ENCODE data around the gene PRCC.

The PRCC gene

DNA sequence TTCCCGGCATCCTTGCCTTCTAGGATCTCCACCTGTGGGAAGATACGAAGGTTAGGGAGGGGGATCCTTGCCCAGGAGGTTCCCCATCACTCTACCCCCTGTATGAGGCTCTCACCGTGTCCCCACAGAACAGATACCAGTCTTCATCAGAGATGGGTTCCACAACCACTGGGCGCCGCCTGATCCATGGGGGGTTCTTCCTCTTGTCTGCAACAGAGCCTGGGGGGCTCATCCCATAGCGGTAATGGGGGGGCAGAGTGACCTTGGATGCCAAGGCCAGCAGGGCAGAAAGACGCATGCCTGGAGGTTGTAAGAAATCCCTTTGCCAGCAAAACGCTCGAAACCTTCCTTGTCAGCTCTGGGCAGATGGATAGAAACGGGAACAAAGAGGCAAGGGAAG is 28.9 kb upstream of the PRCC start:
- no peak for DNase-seq (ENCODE audit: extremely low spot score)
- CTCF ChIA-PET, result interaction anchor here (0.8 to 1.1 kb wide), 3 partner anchors 12 to 122 kb away, joined by 3 to 4 read pairs (median 4); no protein-coding TSS in a partner anchor
- POLR2A ChIA-PET, result interaction anchor here (3.5 to 3.9 kb wide), 2 partner anchors 9 to 29 kb away, joined by 103 to 123 read pairs; partner anchors contain the start of genes ISG20L2, METTL25B and PRCC
- TF ChIP-seq ELF4 (IDR thresholded peaks at IDR 0.05), result no peak
- no peak for TF ChIP-seq FOXK2 (IDR thresholded peaks at IDR 0.05)
- TF ChIP-seq ARNT (IDR thresholded peaks at IDR 0.05), result no peak
- no peak for TF ChIP-seq LEF1 (IDR thresholded peaks at IDR 0.05; ENCODE audit: borderline replicate concordance)
- no peak for TF ChIP-seq HDGF (IDR thresholded peaks at IDR 0.05; ENCODE audit: borderline replicate concordance)
- TF ChIP-seq CTBP1 (IDR thresholded peaks at IDR 0.05; ENCODE audit: borderline replicate concordance), result no peak
- TF ChIP-seq FOXM1 (IDR thresholded peaks at IDR 0.05; ENCODE audit: borderline replicate concordance), result no peak
- TF ChIP-seq L3MBTL2 (conservative IDR thresholded peaks at IDR 0.05), result no peak
- TF ChIP-seq NFRKB (IDR thresholded peaks at IDR 0.05), result no peak
- no peak for TF ChIP-seq FOXA1 (IDR thresholded peaks at IDR 0.05)

DNA sequence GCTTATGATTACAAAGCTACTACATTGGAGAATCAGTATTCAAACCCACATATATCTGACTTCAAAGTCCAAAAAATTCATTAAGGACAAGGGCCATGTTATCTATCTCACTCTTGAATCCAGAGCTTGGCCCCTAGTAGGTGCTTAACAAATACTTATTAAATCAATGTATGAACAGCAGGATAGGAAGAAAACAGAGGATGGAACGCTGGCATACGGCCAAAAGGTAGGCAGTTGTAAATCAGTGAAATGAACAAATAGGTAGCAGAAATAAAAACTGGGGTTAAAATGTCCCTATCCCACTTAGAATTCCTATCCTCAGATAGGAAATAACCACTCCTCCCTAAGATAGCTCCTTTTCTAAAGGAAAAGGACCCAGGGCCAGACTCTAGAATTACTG is 28.4 kb upstream of the PRCC start:
- DNase-seq (ENCODE audit: extremely low spot score), result no peak
- ChIA-PET POLR2A (interaction anchor here (3.5 to 3.9 kb wide), 2 partner anchors 10 to 29 kb away, joined by 103 to 123 read pairs; partner anchors contain the start of genes ISG20L2, METTL25B and PRCC), CTCF (interaction anchor here (0.7 to 1.1 kb wide), 4 partner anchors 13 to 181 kb away, joined by 3 to 4 read pairs (median 4); no protein-coding TSS in a partner anchor)
- no peak for TF ChIP-seq CTBP1 (IDR thresholded peaks at IDR 0.05; ENCODE audit: borderline replicate concordance)
- TF ChIP-seq NFRKB (IDR thresholded peaks at IDR 0.05), result no peak
- no peak for TF ChIP-seq ARNT (IDR thresholded peaks at IDR 0.05)
- no peak for TF ChIP-seq FOXM1 (IDR thresholded peaks at IDR 0.05; ENCODE audit: borderline replicate concordance)
- no peak for TF ChIP-seq HDGF (IDR thresholded peaks at IDR 0.05; ENCODE audit: borderline replicate concordance)
- no peak for TF ChIP-seq ELF4 (IDR thresholded peaks at IDR 0.05)

DNA sequence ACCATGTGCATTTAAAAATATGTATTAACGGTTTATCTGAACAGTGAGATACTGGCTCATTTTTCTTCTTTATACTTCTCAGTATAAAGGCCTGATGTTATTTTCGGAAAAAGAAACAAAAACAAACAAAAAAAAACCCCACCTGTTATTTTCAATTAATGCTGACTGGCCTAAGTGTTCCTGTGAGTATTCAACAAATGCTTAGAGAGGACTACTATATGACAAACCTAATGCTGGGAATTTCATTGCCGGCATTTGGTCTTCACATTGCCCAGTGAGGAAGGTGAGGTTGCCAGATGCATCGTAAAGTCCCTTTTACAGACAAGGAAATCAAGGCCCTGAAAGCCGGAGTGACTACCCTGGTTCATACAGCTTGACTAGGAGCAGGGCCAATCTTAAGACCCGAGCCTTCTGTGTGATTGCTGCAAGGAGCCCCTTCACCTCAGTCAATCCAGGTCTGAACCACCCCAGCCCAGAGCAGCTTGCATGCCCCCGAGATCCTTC is 27.0 kb upstream of the PRCC start:
- TF ChIP-seq TARDBP (IDR thresholded peaks at IDR 0.05), result no peak
- DNase-seq (ENCODE audit: extremely low spot score), result no peak
- POLR2A ChIA-PET, result interaction anchor here (1.0 to 3.9 kb wide), 6 partner anchors 11 to 51 kb away, joined by 3 to 123 read pairs (median 32); partner anchors contain the start of genes HDGF, ISG20L2, METTL25B and PRCC
- CTCF ChIA-PET, result interaction anchor here (0.7 to 2.2 kb wide), 4 partner anchors 14 to 186 kb away, joined by 3 to 12 read pairs (median 6); no protein-coding TSS in a partner anchor

DNA sequence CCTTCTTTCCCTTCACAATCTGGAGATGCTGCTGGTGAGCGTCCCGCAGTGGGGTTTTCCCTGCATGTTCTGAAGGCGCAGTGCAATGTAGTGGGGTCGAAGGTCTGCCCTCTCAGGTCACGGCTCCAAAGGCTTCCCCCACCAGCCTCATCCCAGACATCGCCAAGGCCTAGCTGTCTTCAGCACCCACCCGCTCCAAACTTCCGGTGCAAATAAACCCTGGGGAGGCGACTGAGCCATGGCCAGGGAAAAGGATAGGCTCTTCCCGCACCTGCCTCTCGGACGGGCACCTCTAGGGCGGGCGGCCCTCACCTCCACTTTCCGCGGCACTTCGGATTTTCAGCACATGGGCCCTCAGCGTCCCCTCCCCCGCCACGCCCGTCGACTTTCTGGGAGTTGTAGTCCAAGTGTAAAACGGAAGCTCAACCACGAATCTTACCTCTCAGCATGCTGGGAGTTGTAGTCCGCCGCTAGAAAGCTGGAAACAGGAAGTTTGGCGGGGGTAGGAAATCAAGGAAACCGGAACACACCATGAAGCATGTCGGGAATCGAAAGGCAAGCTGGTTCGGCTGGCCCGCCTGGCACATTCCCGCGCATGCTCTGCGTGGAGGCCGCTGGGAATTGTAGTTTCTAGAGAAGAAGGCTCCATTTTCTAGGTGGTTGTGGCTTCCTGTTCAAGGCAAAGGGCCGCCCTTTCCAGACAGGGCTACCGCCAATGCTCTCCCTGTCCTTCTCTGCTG is 26.4 kb upstream of the PRCC start, which contains the start of gene MRPL24:
MRPL24 (minus strand) TSS at position 348 of the 740 bp plus-strand sequence. CDS start 2,384 bp downstream, outside the sequence.
- DNase-seq (ENCODE audit: extremely low spot score), result peak; percentile 98
- no peak for TF ChIP-seq FOXM1 (IDR thresholded peaks at IDR 0.05; ENCODE audit: borderline replicate concordance)
- no peak for TF ChIP-seq CTBP1 (IDR thresholded peaks at IDR 0.05; ENCODE audit: borderline replicate concordance)
- TF ChIP-seq L3MBTL2 (conservative IDR thresholded peaks at IDR 0.05), result peak; percentile 98
- TF ChIP-seq SUZ12 (IDR thresholded peaks at IDR 0.05), result no peak; the same call in 1 of the 2 replicates
- TF ChIP-seq NFRKB (IDR thresholded peaks at IDR 0.05), result no peak
- TF ChIP-seq SP1 (IDR thresholded peaks at IDR 0.05), result no peak
- no peak for TF ChIP-seq HDGF (IDR thresholded peaks at IDR 0.05; ENCODE audit: borderline replicate concordance)
- TF ChIP-seq ELF4 (IDR thresholded peaks at IDR 0.05), result peak; percentile 99
- TF ChIP-seq ARNT (IDR thresholded peaks at IDR 0.05), result no peak
- TF ChIP-seq, protein P1, sequence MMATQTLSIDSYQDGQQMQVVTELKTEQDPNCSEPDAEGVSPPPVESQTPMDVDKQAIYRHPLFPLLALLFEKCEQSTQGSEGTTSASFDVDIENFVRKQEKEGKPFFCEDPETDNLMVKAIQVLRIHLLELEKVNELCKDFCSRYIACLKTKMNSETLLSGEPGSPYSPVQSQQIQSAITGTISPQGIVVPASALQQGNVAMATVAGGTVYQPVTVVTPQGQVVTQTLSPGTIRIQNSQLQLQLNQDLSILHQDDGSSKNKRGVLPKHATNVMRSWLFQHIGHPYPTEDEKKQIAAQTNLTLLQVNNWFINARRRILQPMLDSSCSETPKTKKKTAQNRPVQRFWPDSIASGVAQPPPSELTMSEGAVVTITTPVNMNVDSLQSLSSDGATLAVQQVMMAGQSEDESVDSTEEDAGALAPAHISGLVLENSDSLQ (IDR thresholded peaks at IDR 0.05), result peak; percentile 37; the same call in 1 of the 2 replicates
- ChIA-PET CTCF (interaction anchor here (0.6 to 2.2 kb wide), 6 partner anchors 15 to 121 kb away, joined by 3 to 12 read pairs (median 4); no protein-coding TSS in a partner anchor), POLR2A (interaction anchor here (0.6 to 3.9 kb wide), 19 partner anchors 10 to 160 kb away, joined by 3 to 123 read pairs (median 4); partner anchors contain the start of genes CRABP2, HDGF, ISG20L2 and METTL25B)

DNA sequence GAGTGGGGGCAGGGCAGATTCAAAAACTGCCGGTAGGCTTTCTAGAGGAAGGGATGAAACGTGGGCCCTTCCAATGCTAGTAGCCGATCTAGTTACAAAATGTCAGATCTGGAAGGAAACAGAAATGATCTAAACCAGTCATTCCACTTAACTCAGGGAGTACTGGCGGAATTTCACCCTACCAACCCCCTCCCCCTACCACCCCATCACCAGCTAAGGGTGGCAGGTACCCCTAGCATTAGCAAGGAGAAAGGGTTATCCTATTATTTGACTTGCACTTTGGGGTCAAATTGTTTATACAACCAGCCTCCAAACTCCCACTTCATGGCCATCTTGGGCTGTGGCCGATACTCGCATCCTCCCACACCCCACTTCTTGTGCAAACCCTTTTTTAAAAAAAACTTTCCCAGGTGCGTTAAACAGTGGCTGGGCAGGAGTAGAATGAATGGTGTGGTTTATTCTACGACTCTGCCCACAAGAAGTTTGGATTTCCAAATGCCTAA is 25.8 kb upstream of the PRCC start:
- ChIA-PET POLR2A (interaction anchor here (0.6 to 3.9 kb wide), 20 partner anchors 10 to 160 kb away, joined by 3 to 123 read pairs (median 4); partner anchors contain the start of genes CRABP2, HDGF, ISG20L2 and METTL25B), CTCF (interaction anchor here (0.6 to 2.2 kb wide), 7 partner anchors 15 to 121 kb away, joined by 3 to 12 read pairs (median 5); no protein-coding TSS in a partner anchor)
- no peak for TF ChIP-seq TARDBP (IDR thresholded peaks at IDR 0.05)
- no peak for TF ChIP-seq SUZ12 (IDR thresholded peaks at IDR 0.05)
- no peak for TF ChIP-seq HDGF (IDR thresholded peaks at IDR 0.05; ENCODE audit: borderline replicate concordance)
- no peak for TF ChIP-seq ARNT (IDR thresholded peaks at IDR 0.05)
- TF ChIP-seq SP1 (IDR thresholded peaks at IDR 0.05), result no peak
- no peak for TF ChIP-seq FOXA1 (IDR thresholded peaks at IDR 0.05)
- TF ChIP-seq CTBP1 (IDR thresholded peaks at IDR 0.05; ENCODE audit: borderline replicate concordance), result no peak
- TF ChIP-seq ZNF384 (IDR thresholded peaks at IDR 0.05), result no peak
- TF ChIP-seq ELF4 (IDR thresholded peaks at IDR 0.05), result no peak
- TF ChIP-seq BHLHE40 (IDR thresholded peaks at IDR 0.05; ENCODE audit: borderline replicate concordance), result no peak
- no peak for TF ChIP-seq LEF1 (IDR thresholded peaks at IDR 0.05; ENCODE audit: borderline replicate concordance)
- TF ChIP-seq, protein P1 (IDR thresholded peaks at IDR 0.05), result no peak
- no peak for TF ChIP-seq NFRKB (IDR thresholded peaks at IDR 0.05)
- TF ChIP-seq L3MBTL2 (conservative IDR thresholded peaks at IDR 0.05), result no peak
- TF ChIP-seq FOXK2 (IDR thresholded peaks at IDR 0.05), result no peak
- no peak for DNase-seq (ENCODE audit: extremely low spot score)

DNA sequence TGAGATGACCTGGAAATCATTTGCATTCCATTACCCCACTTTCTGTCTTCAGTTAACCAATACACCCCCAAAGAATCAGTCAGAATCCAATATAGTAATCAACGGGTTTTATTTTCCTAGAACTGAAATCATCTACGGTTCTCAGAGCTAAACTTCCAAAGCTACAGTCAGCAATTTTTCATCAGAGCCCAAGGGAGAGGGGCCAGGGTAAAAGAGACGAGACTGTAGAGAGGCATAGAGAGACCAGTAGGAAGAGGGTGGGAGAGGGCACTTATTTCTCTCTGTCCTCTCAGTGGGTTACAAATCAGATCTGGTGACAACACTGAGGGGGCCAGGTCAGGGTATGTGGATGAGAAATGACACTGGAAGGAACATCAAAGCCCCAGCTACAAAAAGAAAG is 25.3 kb upstream of the PRCC start:
- POLR2A ChIA-PET, result interaction anchor here (0.6 to 3.9 kb wide), 5 partner anchors 9 to 26 kb away, joined by 3 to 123 read pairs (median 8); partner anchors contain the start of genes HDGF, ISG20L2, METTL25B and PRCC
- CTCF ChIA-PET, result interaction anchor here (1.0 to 1.2 kb wide), 2 partner anchors 52 to 120 kb away, joined by 5 read pairs; no protein-coding TSS in a partner anchor
- no peak for DNase-seq (ENCODE audit: extremely low spot score)
- no peak for TF ChIP-seq HDGF (IDR thresholded peaks at IDR 0.05; ENCODE audit: borderline replicate concordance)
- TF ChIP-seq FOXA1 (IDR thresholded peaks at IDR 0.05), result no peak
- no peak for TF ChIP-seq L3MBTL2 (conservative IDR thresholded peaks at IDR 0.05)
- TF ChIP-seq CTBP1 (IDR thresholded peaks at IDR 0.05; ENCODE audit: borderline replicate concordance), result no peak
- TF ChIP-seq ARNT (IDR thresholded peaks at IDR 0.05), result no peak
- TF ChIP-seq, protein P1 (IDR thresholded peaks at IDR 0.05), result no peak
- no peak for TF ChIP-seq TARDBP (IDR thresholded peaks at IDR 0.05)
- TF ChIP-seq SP1 (IDR thresholded peaks at IDR 0.05), result no peak
- TF ChIP-seq SUZ12 (IDR thresholded peaks at IDR 0.05), result no peak
- TF ChIP-seq ZNF384 (IDR thresholded peaks at IDR 0.05), result no peak
- no peak for TF ChIP-seq FOXK2 (IDR thresholded peaks at IDR 0.05)
- no peak for TF ChIP-seq ELF4 (IDR thresholded peaks at IDR 0.05)
- TF ChIP-seq BHLHE40 (IDR thresholded peaks at IDR 0.05; ENCODE audit: borderline replicate concordance), result no peak
